NB4 (cell line): Measurements from ENCODE around the gene FBN1.

Source experiments
- CTCF ChIP-seq: IDR thresholded peaks from one replicate; pipeline ENCODE4 v1.5.1; 2012; ENCODE audit warnings: low read depth, low read length
- MAX ChIP-seq: IDR thresholded peaks from 2 replicates; pipeline ENCODE4 v1.6.1; 2011; ENCODE audit warnings: low read depth, low read length
- POLR2A ChIP-seq: IDR thresholded peaks from 2 replicates; pipeline ENCODE4 v1.6.1; 2011; ENCODE audit warnings: mild to moderate bottlenecking; ENCODE audit not compliant: insufficient read length; ENCODE audit errors: extremely low read depth

GRCh38 chr15:48693484-48693883, 48.0 kb upstream of the FBN1 start:
- TF ChIP-seq CTCF (no peak), POLR2A (no peak), MAX (no peak)
